Endothelial cell of umbilical vein (primary cell): ENCODE measurements around the gene KCNMB3. TPM values are rescaled to one million over a fixed set of nuclear protein-coding genes. Genes with fewer than 3 reads are reported as not detected.

Experiments
- BruUV-seq: library from RNA; stranded (reverse); fragments of 400-500 nt; replicated peaks from 2 replicates; lab custom pipeline; 2021; lab: Mats Ljungman, UMichigan
- CTCF ChIA-PET: fragments of 300-600, 350-600 bp; sonication (Branson Sonifier 250); formaldehyde crosslinking; loops from one replicate; lab custom pipeline; 2021; ENCODE audit warnings: antibody characterized with exemption, inconsistent platforms; lab: Charles Lee
- POLR2A ChIA-PET: fragments of 300-600, 350-600 bp; sonication (Branson Sonifier 250); formaldehyde crosslinking; loops from one replicate; lab custom pipeline; 2021; ENCODE audit warnings: antibody characterized with exemption, inconsistent platforms; lab: Charles Lee
- DNase-seq: peaks from one replicate; pipeline ENCODE4 v3.0.0-alpha.2; 2011; ENCODE audit warnings: low read depth, low spot score
- FAIRE-seq: peaks from 2 replicates; lab custom pipeline; 2011; peaks lifted over from hg19 to GRCh38; lab: Jason Lieb, UNC
- H2AFZ ChIP-seq: 2 replicates; pipeline ENCODE4 v1.6.0; 2012; ENCODE audit warnings: low read depth, low read length, control low read depth, inconsistent platforms
- H3K27ac ChIP-seq: 2 replicates; pipeline ENCODE4 v1.5.1; 2011; ENCODE audit warnings: low read depth, mild to moderate bottlenecking, control low read depth, low read length, moderate library complexity; ENCODE audit not compliant: insufficient read depth
- H3K27me3 ChIP-seq, 2 experiments: 2 replicates each; pipeline versions ENCODE4 v1.6.0 to v1.6.1; 2011; ENCODE audit warnings: low read length in 2 of 2, mixed read lengths in 1 of 2; ENCODE audit not compliant: control insufficient read depth in 2 of 2, insufficient read depth in 2 of 2
- H3K36me3 ChIP-seq, 2 experiments: 2 replicates in 1 of 2; 3 replicates in 1 of 2; pipeline ENCODE4 v1.5.1; 2011; ENCODE audit warnings: low read length in 2 of 2, mild to moderate bottlenecking in 1 of 2, moderate library complexity in 1 of 2; ENCODE audit not compliant: control insufficient read depth in 2 of 2, insufficient read depth in 2 of 2; ENCODE audit errors: extremely low read depth in 1 of 2
- H3K4me1 ChIP-seq: 3 replicates; pipeline ENCODE4 v1.5.1; 2011; ENCODE audit warnings: mild to moderate bottlenecking, low read length; ENCODE audit not compliant: control insufficient read depth, insufficient read depth; ENCODE audit errors: extremely low read depth
- H3K4me2 ChIP-seq: 2 replicates; pipeline ENCODE4 v1.6.1; 2011; ENCODE audit warnings: low read length, control low read depth, mixed read lengths; ENCODE audit not compliant: insufficient read depth
- H3K4me3 ChIP-seq, 3 experiments: fragments of 200-600 bp in 1 of 3; sonication (generic), shearing (Covaris generic) in 1 of 3; replicated peaks in 1 of 3; 2 replicates each; pipeline ENCODE4 v1.5.1; 2011 to 2016; ENCODE audit warnings: control low read depth in 3 of 3, low read length in 3 of 3, mild to moderate bottlenecking in 2 of 3, inconsistent platforms in 1 of 3, low read depth in 1 of 3, moderate library complexity in 1 of 3; ENCODE audit not compliant: insufficient read depth in 1 of 3
- H3K79me2 ChIP-seq: 2 replicates; pipeline ENCODE4 v1.6.0; 2012; ENCODE audit warnings: low read length, inconsistent platforms; ENCODE audit not compliant: control insufficient read depth, insufficient read depth
- H3K9ac ChIP-seq: replicated peaks from 2 replicates; pipeline ENCODE3; 2011; ENCODE audit warnings: low read length, control low read depth; ENCODE audit not compliant: insufficient read depth; ENCODE audit errors: extremely low read depth
- H3K9me1 ChIP-seq: replicated peaks from 3 replicates; pipeline ENCODE4 v1.6.0; 2011; ENCODE audit warnings: mild to moderate bottlenecking, low read length; ENCODE audit not compliant: control insufficient read depth, insufficient read depth; ENCODE audit errors: extremely low read depth
- H3K9me3 ChIP-seq: replicated peaks from 2 replicates; pipeline ENCODE4 v1.5.1; 2012; ENCODE audit warnings: low read length, inconsistent platforms; ENCODE audit not compliant: control insufficient read depth, insufficient read depth
- H4K20me1 ChIP-seq: replicated peaks from 2 replicates; pipeline ENCODE3; 2011; ENCODE audit warnings: mild to moderate bottlenecking, low read length; ENCODE audit not compliant: control insufficient read depth, insufficient read depth; ENCODE audit errors: extremely low read depth
- EZH2 ChIP-seq: IDR thresholded peaks from 2 replicates; pipeline ENCODE4 v1.6.1; 2012; ENCODE audit warnings: borderline replicate concordance, low read depth, mild to moderate bottlenecking, moderate library complexity, low read length, inconsistent platforms; ENCODE audit not compliant: severe bottlenecking
- FOS ChIP-seq: IDR thresholded peaks from 2 replicates; pipeline ENCODE4 v1.6.1; 2011; ENCODE audit warnings: mild to moderate bottlenecking, low read length, moderate library complexity, borderline replicate concordance; ENCODE audit not compliant: insufficient read depth
- GATA2 ChIP-seq: IDR thresholded peaks from 2 replicates; pipeline ENCODE4 v1.7.0; 2011; ENCODE audit warnings: low read depth, mild to moderate bottlenecking, moderate library complexity, mixed read lengths, low read length; ENCODE audit not compliant: insufficient read length, insufficient read depth
- MYC ChIP-seq: IDR thresholded peaks from one replicate; pipeline ENCODE4 v1.6.1; 2011; ENCODE audit warnings: mild to moderate bottlenecking, low read depth, low read length
- dilution Hi-C: fragments of 300-500 bp; cut with MboI; formaldehyde crosslinking; loops from one replicate; pipeline ENCODE4 v1.15.0; 2019; ENCODE audit warnings: low sequenced_read_pairs; ENCODE audit not compliant: extremely low pct_ligation_motif_present
- intact Hi-C: fragments of 100-400 bp; cut with micrococcal nuclease; formaldehyde crosslinking; loops from one replicate; pipeline ENCODE4 v1.10.0; 2022
- polyA plus RNA-seq, 4 experiments: library from polyadenylated mRNA; depleted of rRNA in 3 of 4; stranded (reverse) in 3 of 4; unstranded in 1 of 4; fragments of >200 nt; gene quantifications; 2 replicates each; pipeline versions ENCODE4 v1.2.1 to v1.2.3, GENCODE V29; 2011 to 2012; ENCODE audit warnings: missing spikeins in 1 of 4
- total RNA-seq: library from RNA; stranded (reverse); gene quantifications from 2 replicates; pipeline ENCODE4 v1.2.3, GENCODE V29; 2021
- TF ChIP-seq, protein P1 (sequence below), 2 donors: IDR thresholded peaks; 1 replicate in 1 of 2; 2 replicates in 1 of 2; pipeline ENCODE4 v1.5.1; 2011; ENCODE audit warnings: low read length in 2 of 2, mild to moderate bottlenecking in 2 of 2, moderate library complexity in 2 of 2, control low read depth in 1 of 2, inconsistent platforms in 1 of 2, low read depth in 1 of 2; ENCODE audit not compliant: insufficient read depth in 1 of 2; ENCODE audit errors: extremely low read depth in 1 of 2

The KCNMB3 gene
- total and polyA plus RNA-seq, 2 donors (not counting 3 experiments of a cell fraction or from before 2014, with no cell fraction given), result 1.2 to 1.7 TPM

DNA sequence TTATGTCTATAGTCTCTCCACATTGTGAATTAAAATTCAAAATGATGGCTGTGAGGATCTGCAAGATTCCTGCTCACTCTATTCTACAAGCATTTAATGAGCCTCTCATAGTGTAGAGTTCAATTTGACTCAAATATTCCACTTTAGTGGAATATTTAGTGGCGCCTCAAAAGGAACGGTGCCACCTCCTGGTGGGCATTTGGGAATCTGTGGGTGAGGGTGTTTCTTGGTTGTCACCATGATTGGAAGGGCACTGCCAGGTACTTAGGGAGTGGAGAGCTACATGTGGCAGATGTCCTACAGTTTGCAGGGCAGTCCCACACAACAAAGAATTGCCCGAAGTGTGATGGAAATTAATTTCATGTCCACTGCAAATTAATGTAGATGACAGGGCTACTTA is 21.5 kb upstream of the KCNMB3 start:
- dilution Hi-C loops, result no loop called here
- no peak overlapping the region for H3K4me2 ChIP-seq
- POLR2A ChIA-PET, result no interaction called here
- no peak for FAIRE-seq
- no peaks in the 10 kb centered on the region for H4K20me1 ChIP-seq
- H3K4me1 ChIP-seq, result peaks cover 11% of the 10 kb centered on the region
- DNase-seq, result peak; percentile 49
- CTCF ChIA-PET, result interaction anchor here (0.8 to 2.4 kb wide), 20 partner anchors 11 to 256 kb away, joined by 3 to 23 read pairs (median 6); partner anchors contain the start of gene PIK3CA
- no peaks in the 10 kb centered on the region for H3K9me1 ChIP-seq
- no peaks in the 10 kb centered on the region for H3K9me3 ChIP-seq
- no TSS peak for BruUV-seq
- H2AFZ ChIP-seq, result no peak overlapping the region
- TF ChIP-seq, protein P1, sequence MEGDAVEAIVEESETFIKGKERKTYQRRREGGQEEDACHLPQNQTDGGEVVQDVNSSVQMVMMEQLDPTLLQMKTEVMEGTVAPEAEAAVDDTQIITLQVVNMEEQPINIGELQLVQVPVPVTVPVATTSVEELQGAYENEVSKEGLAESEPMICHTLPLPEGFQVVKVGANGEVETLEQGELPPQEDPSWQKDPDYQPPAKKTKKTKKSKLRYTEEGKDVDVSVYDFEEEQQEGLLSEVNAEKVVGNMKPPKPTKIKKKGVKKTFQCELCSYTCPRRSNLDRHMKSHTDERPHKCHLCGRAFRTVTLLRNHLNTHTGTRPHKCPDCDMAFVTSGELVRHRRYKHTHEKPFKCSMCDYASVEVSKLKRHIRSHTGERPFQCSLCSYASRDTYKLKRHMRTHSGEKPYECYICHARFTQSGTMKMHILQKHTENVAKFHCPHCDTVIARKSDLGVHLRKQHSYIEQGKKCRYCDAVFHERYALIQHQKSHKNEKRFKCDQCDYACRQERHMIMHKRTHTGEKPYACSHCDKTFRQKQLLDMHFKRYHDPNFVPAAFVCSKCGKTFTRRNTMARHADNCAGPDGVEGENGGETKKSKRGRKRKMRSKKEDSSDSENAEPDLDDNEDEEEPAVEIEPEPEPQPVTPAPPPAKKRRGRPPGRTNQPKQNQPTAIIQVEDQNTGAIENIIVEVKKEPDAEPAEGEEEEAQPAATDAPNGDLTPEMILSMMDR (IDR thresholded peaks at IDR 0.05; ENCODE audit: extremely low read depth in 1 of 2, insufficient read depth in 1 of 2, low read depth in 1 of 2, low read length in 2 of 2), result peak; percentile 33 to 34
- TF ChIP-seq EZH2 (no peak), MYC (no peak)
- no peaks in the 10 kb centered on the region for H3K27me3 ChIP-seq
- no peaks in the 10 kb centered on the region for H3K79me2 ChIP-seq
- no peak overlapping the region for H3K27ac ChIP-seq
- no peak overlapping the region for H3K4me3 ChIP-seq
- H3K9ac ChIP-seq, result no peak overlapping the region
- no peaks in the 10 kb centered on the region for H3K36me3 ChIP-seq
- intact Hi-C loops, result loop anchor here (1.0 to 2.0 kb wide), 5 partner anchors 44 to 258 kb away; no protein-coding TSS in a partner anchor

DNA sequence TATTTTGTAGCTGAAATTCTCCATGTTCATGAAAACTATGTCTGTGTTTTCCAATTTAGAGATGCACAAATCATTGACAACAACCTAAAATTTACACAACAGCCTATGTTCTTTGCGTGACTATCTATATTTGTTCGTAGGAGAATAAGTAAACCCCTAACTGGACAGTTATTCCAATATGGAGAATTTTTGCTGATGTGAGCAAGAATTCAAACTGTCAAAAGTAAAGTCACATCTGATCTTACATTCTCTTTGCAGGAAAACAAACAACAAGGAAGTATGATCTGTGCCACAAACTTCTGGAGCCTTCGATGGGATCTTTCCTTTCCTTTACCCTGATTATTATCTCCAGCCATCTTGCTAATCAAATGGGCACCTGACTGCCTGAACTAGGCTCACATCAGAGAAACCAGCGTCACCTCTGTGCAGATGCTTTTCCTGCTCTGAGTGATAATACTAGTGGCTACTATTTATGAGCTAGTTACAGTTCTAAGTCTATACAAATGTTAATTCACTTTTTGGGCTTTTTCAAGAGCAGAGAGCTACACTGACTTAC is 18.3 kb upstream of the KCNMB3 start:
- CTCF ChIA-PET, result interaction anchor here (0.6 kb wide), 1 partner anchor 683 kb away, joined by 4 read pairs; no protein-coding TSS in a partner anchor
- dilution Hi-C loops, result no loop called here
- POLR2A ChIA-PET, result no interaction called here

More for the DNA sequence above, 18.3 kb upstream of the KCNMB3 start:
- Histone ChIP-seq H3K4me1 (peaks cover 22% of the 10 kb centered on the region), H4K20me1 (no peaks in the 10 kb centered on the region), H3K79me2 (no peaks in the 10 kb centered on the region), H2AFZ (no peak overlapping the region), H3K27me3 (no peaks in the 10 kb centered on the region), H3K9me1 (no peaks in the 10 kb centered on the region), H3K9ac (no peak overlapping the region), H3K4me3 (no peak overlapping the region), H3K36me3 (no peaks in the 10 kb centered on the region), H3K27ac (no peak overlapping the region), H3K9me3 (no peaks in the 10 kb centered on the region), H3K4me2 (no peak overlapping the region)
- BruUV-seq, result no TSS peak
- intact Hi-C loops, result no loop called here
- peak; percentile 24 for FAIRE-seq
- no peak for DNase-seq
- TF ChIP-seq GATA2, result no peak
- no peak for TF ChIP-seq EZH2
- TF ChIP-seq, protein P1 (IDR thresholded peaks at IDR 0.05; ENCODE audit: extremely low read depth in 1 of 2, insufficient read depth in 1 of 2, low read depth in 1 of 2, low read length in 2 of 2), result no peak
- TF ChIP-seq MYC, result no peak
- no peak for TF ChIP-seq FOS
